HG03460 (cell line): ENCODE measurements around the gene AMY2B.
A peak's percentile ranks its signal among the peaks of the same experiment; 100 is the strongest.
"Not testable (repeated sequence)": the region's sequence is repeated elsewhere in the genome, so short reads cannot be mapped to it uniquely, and the experiment has no call there.

Experiments used
- ATAC-seq: cut with Tn5 transposase; IDR thresholded peaks from one replicate; pipeline ENCODE4 v1.9.1; 2021; ENCODE audit not compliant: unreplicated experiment

The AMY2B gene

GRCh38 chr1:103571289-103571688 is at the start of gene AMY2B:
Gene AMY2B, plus strand, starts transcription at chr1:103571589. Its CDS starts 14 bp downstream, at chr1:103571603.
- ATAC-seq = not testable (repeated sequence)

DNA sequence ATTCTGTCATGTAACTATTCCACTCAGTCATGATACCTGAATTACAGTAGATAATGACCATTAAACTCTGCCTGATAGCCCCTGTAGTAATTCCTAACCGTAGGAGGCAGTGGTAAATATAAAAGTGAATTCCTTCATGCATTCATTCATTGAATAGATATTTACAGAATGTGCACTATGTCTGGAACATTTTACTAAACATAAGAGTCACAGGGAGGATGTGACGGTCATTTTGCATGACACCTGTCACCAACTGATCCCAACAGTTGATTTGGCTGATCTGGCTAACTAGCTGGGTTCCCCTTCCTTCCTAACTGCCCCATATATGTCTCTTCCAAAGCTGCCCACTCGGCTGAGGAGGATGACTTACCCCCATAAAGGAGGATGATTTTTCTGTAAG is 48.0 kb upstream of the AMY2B start:
- ATAC-seq = no peak

DNA sequence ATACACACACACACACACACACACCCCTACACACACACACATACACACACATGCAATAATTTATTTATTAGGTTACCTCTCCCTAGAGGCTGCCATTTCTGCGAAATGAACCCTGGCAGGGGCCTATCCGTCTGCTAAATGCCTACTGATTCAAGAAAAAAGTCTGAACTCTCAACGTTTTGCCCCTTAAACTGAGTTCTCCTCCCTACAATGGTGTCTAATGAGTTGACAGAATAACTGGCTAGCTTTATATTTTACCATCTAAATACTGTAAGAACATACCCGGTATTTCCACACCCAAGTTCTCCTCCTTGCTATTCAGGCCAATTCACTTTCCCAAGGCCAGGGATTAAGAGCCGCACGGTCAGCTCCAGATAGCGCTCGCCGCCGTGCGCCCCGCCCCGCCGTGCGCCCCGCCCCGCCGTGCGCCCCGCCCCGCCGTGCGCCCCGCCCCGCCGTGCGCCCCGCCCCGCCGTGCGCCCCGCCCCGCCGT is 46.2 kb upstream of the AMY2B start:
- ATAC-seq = peak; percentile 44

GRCh38 chr1:103525607-103526507 is 45.5 kb upstream of the AMY2B start, which contains the start of gene RNPC3:
Gene RNPC3, plus strand, starts transcription at chr1:103525699. Its CDS starts 372 bp downstream, at chr1:103526071.
- peak; percentile 80 for ATAC-seq

DNA sequence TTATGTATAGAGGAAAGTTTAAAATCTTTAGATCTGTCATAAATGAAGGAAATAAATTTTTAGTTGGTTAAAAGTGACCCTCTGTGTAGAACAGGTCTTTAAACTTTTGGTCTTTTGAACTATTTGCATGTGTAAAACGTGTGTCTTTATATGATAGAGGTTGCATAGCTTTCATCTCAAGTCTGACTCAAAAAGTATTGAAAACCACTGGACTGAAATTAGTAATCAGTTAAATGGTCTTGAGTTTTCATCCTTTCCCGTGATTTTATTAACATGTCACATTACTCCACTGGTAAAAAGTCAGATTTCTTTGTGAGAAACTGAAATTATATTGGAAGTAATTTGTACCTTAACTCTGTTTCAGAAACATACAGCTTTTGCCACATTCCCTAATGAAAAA is 44.1 kb upstream of the AMY2B start:
- ATAC-seq = no peak

- no peak for ATAC-seq
Observed at GRCh38 chr1:103529746-103530145, 41.6 kb upstream of the AMY2B start.

DNA sequence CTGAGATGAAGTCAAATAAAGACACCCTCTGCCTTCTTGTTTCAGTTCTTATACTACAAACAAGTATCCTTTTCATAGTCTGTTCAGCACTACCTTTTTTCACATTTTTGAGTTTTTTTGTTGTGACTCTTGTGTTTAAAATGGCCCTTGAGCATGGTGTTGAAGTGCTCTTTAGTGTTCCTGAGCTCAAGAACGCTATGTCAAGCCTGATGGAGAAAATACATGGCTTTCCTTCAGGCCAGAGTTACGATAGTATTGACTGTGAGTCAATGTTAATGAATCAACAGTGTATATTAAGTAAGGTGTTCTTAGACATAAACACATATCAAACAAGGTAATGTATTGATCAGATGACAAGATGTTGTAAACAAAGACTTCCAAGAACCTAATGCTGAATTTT is 33.2 kb upstream of the AMY2B start:
- ATAC-seq = no peak

GRCh38 chr1:103541431-103541830 is 30.0 kb upstream of the AMY2B start:
- ATAC-seq = no peak

GRCh38 chr1:103546496-103546895 is 24.9 kb upstream of the AMY2B start:
- ATAC-seq = no peak

DNA sequence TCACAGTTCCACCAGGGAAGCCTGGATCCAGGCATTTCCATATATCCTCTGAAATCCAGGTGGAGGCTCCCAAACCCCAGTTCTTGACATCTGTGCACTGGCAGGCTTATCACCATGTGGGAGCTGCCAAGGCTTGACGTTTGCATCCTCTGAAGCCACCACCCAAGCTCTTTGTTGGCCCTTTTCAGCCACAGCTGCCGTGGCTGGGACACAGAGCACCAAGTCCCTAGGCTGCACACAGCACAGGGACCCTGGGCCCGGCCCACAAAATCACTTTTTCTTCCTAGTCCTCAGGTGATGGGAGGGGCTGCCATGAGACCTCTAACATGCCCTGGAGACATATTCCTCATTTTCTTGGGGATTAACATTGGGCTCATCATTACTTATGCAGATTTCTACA is 23.5 kb upstream of the AMY2B start:
- no peak for ATAC-seq

GRCh38 chr1:103560427-103560826 is 11.0 kb upstream of the AMY2B start:
- ATAC-seq = no peak

GRCh38 chr1:103561124-103561523 is 10.3 kb upstream of the AMY2B start:
- not testable (repeated sequence) for ATAC-seq

DNA sequence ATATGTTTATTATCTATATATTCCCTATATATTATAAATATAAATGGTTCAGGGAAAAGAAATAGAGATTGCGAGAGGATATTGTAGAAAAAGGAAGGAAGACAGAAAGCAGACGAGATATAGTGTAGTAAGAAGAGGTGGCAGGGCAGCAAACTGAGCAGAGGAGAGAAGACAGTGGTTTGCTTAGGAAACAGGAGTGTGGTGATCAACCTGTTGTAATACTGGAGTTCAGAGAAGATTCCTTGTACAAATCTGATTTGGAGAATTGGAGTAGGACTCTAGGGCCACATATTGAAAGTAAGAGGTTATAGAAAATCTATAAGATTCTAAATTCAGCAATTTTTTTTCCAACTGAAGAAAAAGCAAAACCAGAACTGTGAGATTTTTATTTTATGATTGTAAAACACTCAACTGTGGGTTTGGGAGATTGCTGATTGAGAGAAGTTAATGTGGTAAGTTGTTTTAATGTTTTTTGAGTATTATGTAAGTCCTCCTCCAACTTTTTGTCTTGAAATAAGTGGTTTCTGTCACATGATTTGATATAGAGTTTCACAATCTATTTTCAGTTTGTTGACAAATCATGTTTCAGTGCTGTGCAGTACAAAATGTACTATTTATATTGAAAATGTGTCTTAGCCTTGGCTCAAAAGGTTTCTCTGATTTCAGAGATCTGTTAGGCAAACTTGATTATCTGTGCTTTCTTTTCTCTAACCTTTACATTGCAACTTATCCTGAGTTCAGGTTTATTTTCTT is 9.6 kb upstream of the AMY2B start:
- ATAC-seq = peak; percentile 84

GRCh38 chr1:103563056-103563455 is 8.3 kb upstream of the AMY2B start:
- no peak for ATAC-seq

GRCh38 chr1:103569493-103569892 is 1.9 kb upstream of the AMY2B start:
- ATAC-seq = no peak

- ATAC-seq = no peak
Observed at GRCh38 chr1:103576065-103576464, 4.7 kb downstream of the AMY2B start.

DNA sequence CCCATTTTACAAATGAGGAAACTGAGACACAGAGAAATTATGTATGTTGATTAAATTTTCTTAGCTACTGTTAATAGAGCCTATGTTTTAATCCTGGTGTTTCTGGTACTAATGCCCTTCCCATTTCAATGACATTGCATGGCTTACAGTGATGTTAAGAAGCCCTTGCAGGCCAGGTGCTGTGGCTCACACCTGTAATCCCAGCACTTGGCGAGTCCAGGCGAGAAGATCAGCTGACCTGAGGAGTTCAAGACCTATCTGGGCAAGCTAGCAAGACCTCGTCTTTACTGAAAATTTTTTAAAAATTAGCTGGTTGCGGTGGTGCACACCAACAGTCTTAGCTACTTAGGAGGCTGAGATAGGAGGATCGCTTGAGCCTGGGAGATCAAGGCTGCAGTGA is 5.4 kb downstream of the AMY2B start:
- ATAC-seq = not testable (repeated sequence)

DNA sequence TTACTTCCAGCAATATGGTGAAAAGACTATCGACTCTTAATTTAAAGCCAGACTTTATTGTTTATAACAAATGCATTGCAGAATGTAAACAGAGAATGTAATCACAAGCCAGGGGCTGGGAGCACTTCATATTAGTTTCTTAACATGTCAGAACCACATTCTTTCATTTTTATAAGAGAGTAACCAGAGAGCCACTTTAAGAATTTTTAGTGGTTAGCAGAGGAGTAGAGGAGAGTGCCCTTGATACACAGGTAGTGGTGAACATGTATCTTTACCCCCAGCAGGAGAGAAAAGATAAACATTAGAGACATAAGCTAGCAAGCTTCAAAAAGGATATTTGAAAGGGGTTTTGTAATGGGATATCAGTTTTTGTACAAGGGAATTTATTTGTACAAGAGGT is 11.1 kb downstream of the AMY2B start:
- ATAC-seq = no peak

DNA sequence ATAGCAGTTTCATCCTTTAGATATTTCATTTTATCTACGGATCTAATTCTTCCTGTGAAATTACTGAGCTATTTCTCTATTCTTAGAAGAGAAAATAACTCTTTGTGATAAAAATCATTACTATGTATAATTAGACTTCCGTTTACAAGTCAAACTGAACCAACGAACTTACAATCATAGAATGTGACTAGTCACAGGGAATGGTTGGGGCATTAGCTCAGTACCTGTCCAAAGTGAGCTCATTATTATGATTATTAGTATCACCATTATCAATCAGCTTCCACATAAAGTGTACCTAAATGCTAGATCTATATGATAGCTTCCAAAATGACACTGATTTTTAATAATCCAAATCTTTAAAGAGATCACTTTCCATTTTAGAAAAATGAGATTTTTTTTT is 12.5 kb downstream of the AMY2B start:
- no peak for ATAC-seq

DNA sequence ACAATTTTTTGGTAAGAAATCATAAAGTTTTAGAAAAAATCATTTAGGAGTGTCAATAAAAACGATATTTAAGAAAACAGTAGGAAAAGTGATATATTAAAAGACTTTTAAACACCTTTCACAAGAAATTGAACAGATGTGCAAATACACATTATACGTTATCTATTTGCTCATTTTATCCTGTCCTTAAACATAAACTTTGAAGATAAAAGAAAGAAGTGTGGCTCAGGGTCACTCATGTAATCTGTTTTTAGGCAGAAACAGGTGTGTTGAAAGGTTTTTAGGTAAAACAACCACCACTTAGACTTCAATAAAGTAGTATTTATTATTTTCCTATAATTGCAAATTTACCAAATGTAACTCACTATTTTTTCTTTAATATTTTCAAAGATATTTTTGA is 13.1 kb downstream of the AMY2B start:
- no peak for ATAC-seq

- not testable (repeated sequence) for ATAC-seq
Observed at GRCh38 chr1:103602740-103603139, 31.4 kb downstream of the AMY2B start.

DNA sequence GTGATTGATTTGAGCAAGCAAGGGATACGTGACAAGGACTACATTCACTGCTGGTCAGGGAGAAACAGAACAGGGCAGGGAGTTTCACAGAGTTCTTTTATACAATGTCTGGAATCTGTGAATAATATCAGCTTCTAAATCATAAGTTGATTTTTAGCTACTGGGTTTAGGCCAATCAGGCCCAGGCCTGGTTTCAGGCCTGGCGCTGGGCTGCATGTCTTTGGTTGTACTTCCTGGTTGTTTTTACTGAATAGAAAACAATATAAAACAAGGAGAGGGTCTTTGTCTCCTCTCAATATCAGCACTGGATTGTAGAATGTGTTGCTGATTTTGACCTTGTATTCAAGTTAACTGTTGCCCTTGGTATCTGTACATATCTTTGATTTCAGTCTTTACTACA is 45.0 kb downstream of the AMY2B start:
- ATAC-seq = no peak
